Measurements from ENCODE around the gene CARD9. TPM values are rescaled to one million over a fixed set of nuclear protein-coding genes. Genes with fewer than 3 reads are reported as not detected.
A peak's percentile ranks its signal among the peaks of the same experiment; 100 is the strongest.

CARD9 gene
- total RNA-seq, 1 donor from 2014 or later, result 17.6 TPM

DNA sequence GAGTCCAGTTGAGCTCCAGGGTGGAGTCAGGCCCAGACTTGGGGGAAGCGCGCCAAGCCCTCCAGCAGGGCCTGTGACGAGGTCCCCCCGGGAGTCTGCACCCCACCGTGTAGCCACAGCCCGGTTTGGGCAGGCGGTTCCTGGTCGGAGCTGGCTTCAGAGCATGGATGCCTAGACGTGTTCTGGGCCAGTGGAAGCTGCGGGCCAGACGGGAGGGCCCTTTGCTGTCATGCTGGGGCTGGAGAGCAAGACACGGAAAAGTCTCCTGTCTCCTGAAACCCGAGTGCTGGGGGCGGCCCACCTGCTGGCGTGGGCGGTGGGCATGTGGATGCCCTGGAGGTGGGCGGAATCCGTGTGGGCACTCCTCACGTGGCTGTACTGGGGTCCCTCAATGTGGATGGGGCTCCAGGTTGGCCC is 44.2 kb downstream of the CARD9 start:
- intact Hi-C loops (cut with micrococcal nuclease), result loop anchor here (10.0 kb wide), 1 partner anchor 76 kb away; the partner anchor contains the start of gene SNAPC4
- Mint-ChIP-seq H3K27me3 (ENCODE audit: low read depth) (no peaks in the 10 kb centered on the region), H3K4me3 (ENCODE audit: low read depth) (no peak overlapping the region)

DNA sequence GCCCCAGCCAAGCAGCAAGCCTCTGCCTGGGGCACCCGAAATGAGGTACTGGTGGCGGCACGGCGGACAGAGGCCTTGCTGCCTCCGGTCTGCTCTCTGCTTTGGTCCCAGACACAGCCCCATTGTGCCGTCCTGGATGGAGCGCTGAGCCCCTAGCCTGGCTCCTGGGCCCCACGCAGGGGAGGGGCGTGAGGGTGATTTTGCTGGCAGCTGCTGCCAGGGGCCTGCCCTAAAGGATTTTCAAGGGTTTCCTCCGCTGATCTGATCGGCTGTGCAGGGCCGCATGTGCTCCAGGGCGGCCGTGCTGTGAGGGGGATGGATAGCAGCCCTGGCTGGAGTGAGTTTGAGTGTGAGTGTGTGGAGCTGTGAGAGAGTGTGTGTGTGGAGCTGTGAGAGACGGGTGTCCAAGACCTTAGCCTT is 44.8 kb downstream of the CARD9 start:
- no peaks in the 10 kb centered on the region for H3K27me3 Mint-ChIP-seq (ENCODE audit: low read depth)
- no peaks in the 10 kb centered on the region for H3K36me3 Mint-ChIP-seq (ENCODE audit: low read depth)
- peak overlapping the region; percentile 48 for H3K4me3 Mint-ChIP-seq (ENCODE audit: low read depth)
- DNase-seq (ENCODE audit: low spot score), result no peak
- H3K4me1 Mint-ChIP-seq (ENCODE audit: low read depth), result peaks cover 5% of the 10 kb centered on the region
- H3K27ac Mint-ChIP-seq, result no peak overlapping the region
- intact Hi-C loops (cut with micrococcal nuclease), result loop anchor here (10.0 kb wide), 1 partner anchor 76 kb away; the partner anchor contains the start of gene SNAPC4
- no peaks in the 10 kb centered on the region for H3K9me3 Mint-ChIP-seq

More for the DNA sequence above, 44.2 kb downstream of the CARD9 start:
- no peak overlapping the region for H3K27ac Mint-ChIP-seq
- no peak for DNase-seq (ENCODE audit: low spot score)
- H3K36me3 Mint-ChIP-seq (ENCODE audit: low read depth), result no peaks in the 10 kb centered on the region
- H3K4me1 Mint-ChIP-seq (ENCODE audit: low read depth), result peaks cover 5% of the 10 kb centered on the region
- no peaks in the 10 kb centered on the region for H3K9me3 Mint-ChIP-seq

DNA sequence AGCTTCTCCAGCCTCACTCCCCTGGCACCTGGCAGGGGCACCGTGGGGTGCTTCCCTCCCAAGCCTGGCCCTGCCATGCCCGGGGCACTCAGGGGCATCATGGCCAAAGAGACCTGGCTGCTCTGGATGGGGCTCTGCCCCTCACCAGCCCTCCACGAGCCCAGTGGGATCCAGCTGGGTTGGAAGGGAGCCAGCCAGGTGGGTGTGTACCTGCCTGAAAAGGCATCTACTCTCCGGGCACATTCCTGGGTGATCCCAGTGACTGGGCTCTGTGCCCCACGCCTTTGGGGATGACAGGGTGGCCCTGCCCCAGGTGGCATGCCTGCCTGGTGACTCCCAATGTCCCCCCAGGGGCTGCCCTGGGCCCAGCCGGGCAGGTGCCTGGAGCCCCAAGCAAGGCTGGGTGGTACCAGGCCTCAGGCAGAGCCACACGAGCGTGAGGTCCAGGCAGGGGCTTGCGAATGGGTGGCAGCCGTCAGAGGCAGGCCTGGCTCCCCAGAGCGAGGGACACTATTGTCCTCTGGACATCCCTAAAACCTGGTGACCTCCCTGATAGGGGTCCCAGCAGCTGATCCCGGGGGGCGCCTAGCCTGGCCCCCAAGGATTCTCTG is 45.4 kb downstream of the CARD9 start:
- Mint-ChIP-seq H3K27me3 (ENCODE audit: low read depth) (no peaks in the 10 kb centered on the region), H3K36me3 (ENCODE audit: low read depth) (no peaks in the 10 kb centered on the region), H3K4me1 (ENCODE audit: low read depth) (peaks cover 5% of the 10 kb centered on the region), H3K4me3 (ENCODE audit: low read depth) (peak overlapping the region; percentile 48), H3K27ac (no peak overlapping the region), H3K9me3 (no peaks in the 10 kb centered on the region)
- no peak for DNase-seq (ENCODE audit: low spot score)
- intact Hi-C loops (cut with micrococcal nuclease), result loop anchor here (10.0 kb wide), 1 partner anchor 77 kb away; the partner anchor contains the start of gene SNAPC4

DNA sequence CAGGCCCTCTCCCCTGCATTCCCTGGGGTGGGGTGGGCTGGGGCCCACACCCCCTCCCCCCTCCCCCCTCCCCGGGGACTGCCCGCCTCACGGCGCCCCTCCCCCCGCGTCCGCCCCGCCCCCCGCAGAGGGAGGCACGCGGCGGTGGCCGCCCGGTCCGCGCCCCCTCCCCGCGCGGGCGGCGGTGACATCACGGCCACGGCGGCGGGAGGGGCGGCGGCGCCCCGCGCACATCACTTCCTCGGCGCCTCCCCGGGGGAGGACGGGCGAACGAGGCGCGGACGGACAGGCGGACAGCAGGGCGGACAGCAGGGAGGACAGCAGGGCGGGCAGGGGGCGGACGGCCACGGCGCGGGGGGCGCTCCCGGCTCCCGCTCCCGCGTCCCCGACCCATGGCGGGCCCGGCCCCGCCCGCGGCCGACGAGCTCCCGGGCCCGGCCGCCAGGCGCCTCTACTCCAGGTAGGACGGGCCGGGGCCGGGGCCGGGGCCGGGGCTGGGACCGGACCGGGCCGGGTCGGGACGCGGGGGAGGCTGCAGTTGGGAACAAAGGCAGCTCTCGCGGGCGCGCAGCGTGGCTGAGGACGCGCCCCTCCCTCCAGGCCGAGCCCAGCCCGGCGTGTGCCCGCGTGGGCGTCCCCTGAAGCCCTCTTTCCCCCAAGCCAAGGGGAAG is 46.0 kb downstream of the CARD9 start, which contains the start of gene GPSM1:
Gene GPSM1, plus strand, starts transcription at position 236 of the 671 bp plus-strand sequence. Its CDS starts 157 bp downstream, at position 393.
- H3K27ac Mint-ChIP-seq, result peak within 1 kb of the TSS; percentile 55

DNA sequence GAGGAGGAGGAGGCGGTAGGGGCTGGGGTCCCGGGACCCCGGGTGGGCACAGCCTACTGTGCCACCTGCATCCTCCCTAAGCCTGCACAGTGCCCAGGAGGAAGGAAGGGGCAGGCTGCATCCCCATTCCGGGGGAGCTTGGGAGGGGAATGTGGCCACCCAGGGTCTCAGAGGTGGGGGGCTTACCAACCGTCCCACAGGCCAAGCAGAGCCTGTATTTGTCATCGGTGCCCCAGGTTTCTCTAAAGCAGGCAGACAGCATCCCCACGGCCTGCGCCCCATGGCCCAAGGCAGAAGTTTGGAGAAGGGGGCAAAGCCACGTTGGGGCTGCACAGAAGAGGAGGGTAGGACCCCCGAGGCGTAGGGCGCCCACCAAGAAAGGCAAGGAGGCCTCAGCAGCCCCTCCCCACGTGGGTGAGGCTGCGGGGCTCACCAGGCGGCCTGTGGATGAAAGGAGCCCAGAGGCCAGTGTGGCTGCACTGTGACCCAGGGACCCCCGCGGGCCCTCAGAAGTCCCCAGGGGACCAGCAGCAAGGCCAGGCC is 46.6 kb downstream of the CARD9 start:
- H3K4me1 Mint-ChIP-seq (ENCODE audit: low read depth), result peaks cover 5% of the 10 kb centered on the region
- peak overlapping the region; percentile 55 for H3K27ac Mint-ChIP-seq
- H3K36me3 Mint-ChIP-seq (ENCODE audit: low read depth), result no peaks in the 10 kb centered on the region
- peak overlapping the region; percentile 69 for H3K4me3 Mint-ChIP-seq (ENCODE audit: low read depth)
- no peaks in the 10 kb centered on the region for H3K27me3 Mint-ChIP-seq (ENCODE audit: low read depth)
- intact Hi-C loops (cut with micrococcal nuclease), result loop anchor here (10.0 kb wide), 1 partner anchor 78 kb away; the partner anchor contains the start of gene SNAPC4
- no peak for DNase-seq (ENCODE audit: low spot score)
- H3K9me3 Mint-ChIP-seq, result no peaks in the 10 kb centered on the region

More for the DNA sequence above, 46.0 kb downstream of the CARD9 start, which contains the start of gene GPSM1:
- peaks cover 5% of the 10 kb centered on the region for H3K4me1 Mint-ChIP-seq (ENCODE audit: low read depth)
- H3K4me3 Mint-ChIP-seq (ENCODE audit: low read depth), result peak within 1 kb of the TSS; percentile 69
- no peaks in the 10 kb centered on the region for H3K27me3 Mint-ChIP-seq (ENCODE audit: low read depth)
- intact Hi-C loops (cut with micrococcal nuclease), result loop anchor here (10.0 kb wide), 1 partner anchor 77 kb away; the partner anchor contains the start of gene SNAPC4
- H3K36me3 Mint-ChIP-seq (ENCODE audit: low read depth), result no peaks in the 10 kb centered on the region
- DNase-seq (ENCODE audit: low spot score), result peak; percentile 47
- H3K9me3 Mint-ChIP-seq, result no peaks in the 10 kb centered on the region

DNA sequence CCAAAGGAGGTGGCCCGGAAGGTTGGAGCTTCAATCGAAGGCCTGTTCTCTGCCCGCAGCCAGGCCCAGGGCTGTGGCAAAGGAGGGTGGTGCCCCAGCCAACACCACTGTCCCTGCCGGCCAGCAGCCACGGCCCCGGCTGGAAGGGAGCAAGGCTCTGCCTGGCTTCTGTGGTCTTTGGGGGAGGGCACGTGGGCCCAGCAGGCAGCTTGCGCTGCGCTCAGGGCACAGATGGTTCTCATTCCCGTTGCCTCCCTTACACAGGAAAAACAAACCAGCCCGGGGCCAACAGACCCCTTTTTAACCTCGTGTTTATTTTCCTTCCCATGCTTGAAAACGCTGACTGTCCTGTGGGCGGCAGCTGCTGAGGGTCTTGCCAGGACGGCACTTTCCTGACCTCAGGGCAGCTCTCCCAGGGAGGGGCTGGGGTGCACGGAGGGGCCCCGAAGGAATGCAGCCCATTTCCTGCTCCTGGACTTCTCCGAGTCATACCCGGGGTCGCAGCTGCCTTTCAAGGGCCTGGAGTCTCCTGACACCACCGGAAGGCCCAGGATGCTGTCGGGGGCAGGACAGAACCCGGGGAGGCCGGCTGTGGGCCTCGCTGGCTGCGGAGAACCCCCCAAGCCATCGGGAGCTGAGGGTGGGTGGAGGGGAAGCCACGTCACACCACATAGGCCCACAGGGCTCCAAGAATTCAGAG is 47.3 kb downstream of the CARD9 start:
- Mint-ChIP-seq H3K9me3 (no peaks in the 10 kb centered on the region), H3K4me3 (ENCODE audit: low read depth) (peak overlapping the region; percentile 69), H3K4me1 (ENCODE audit: low read depth) (peaks cover 5% of the 10 kb centered on the region), H3K27ac (no peak overlapping the region), H3K36me3 (ENCODE audit: low read depth) (no peaks in the 10 kb centered on the region), H3K27me3 (ENCODE audit: low read depth) (no peaks in the 10 kb centered on the region)
- no peak for DNase-seq (ENCODE audit: low spot score)
- intact Hi-C loops (cut with micrococcal nuclease), result loop anchor here (10.0 kb wide), 1 partner anchor 79 kb away; the partner anchor contains the start of gene SNAPC4

DNA sequence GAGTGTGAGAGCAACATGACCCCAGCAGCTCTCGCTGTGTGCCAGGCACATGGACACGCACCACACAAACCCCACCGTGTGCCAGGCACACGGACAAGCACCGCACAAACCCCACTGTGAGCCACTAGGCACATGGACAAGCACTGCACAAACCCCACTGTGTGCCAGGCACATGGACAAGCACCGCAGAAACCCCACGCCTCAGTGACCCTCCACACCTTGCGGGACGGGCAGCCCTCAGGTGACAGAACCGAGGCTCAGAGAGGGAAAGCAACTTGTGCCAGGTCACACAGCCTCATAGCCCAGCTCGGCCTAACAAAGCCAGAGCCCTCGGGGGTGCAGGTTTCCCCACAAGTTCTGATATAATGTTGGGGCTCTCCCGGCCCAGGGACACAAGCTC is 48.1 kb downstream of the CARD9 start:
- intact Hi-C loops (cut with micrococcal nuclease), result loop anchor here (10.0 kb wide), 1 partner anchor 79 kb away; the partner anchor contains the start of gene SNAPC4
- no peaks in the 10 kb centered on the region for H3K27me3 Mint-ChIP-seq (ENCODE audit: low read depth)
- peaks cover 5% of the 10 kb centered on the region for H3K4me1 Mint-ChIP-seq (ENCODE audit: low read depth)

DNA sequence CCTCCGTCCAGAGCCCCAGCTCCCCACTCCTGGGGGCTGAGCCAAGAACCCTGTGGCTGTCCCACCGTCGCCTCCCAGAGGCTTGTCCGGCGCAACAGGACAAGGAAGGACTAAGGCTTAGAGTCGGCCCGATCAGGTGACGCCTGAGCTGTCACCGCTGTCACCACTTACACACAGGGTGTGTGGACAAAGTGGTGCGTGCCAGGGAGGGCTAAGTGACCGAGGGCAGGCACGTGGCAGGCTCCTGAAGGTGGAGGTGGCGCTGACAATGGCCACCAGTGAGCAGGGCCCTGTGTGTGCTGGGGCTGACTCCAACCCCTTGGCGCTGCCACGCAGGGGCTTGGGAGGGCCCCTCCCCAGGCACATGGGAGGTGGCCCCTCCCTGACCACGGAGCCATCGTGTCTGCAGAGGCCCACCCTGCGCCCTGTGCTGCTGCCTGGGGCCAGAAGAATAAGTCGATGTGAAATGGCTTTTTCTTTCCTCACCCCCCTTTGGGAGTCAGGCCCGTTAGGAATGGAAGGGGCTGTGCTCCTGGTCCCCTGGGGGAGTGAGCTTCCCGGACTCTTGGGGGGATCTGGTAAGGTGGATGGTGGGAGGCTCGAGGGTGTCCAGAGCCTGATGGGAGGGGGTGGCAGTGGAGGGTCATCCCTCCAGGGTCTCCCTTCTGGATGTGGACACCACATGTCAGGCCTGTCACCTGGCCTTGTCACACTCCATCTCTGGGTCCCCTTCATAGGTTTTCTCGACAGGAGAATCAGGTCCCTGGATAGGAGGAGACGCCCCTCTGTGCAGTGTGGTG is 48.8 kb downstream of the CARD9 start:
- Mint-ChIP-seq H3K9me3 (no peaks in the 10 kb centered on the region), H3K4me1 (ENCODE audit: low read depth) (peaks cover 5% of the 10 kb centered on the region), H3K36me3 (ENCODE audit: low read depth) (no peaks in the 10 kb centered on the region), H3K4me3 (ENCODE audit: low read depth) (no peak overlapping the region), H3K27me3 (ENCODE audit: low read depth) (no peaks in the 10 kb centered on the region), H3K27ac (no peak overlapping the region)
- intact Hi-C loops (cut with micrococcal nuclease), result loop anchor here (10.0 kb wide), 1 partner anchor 80 kb away; the partner anchor contains the start of gene SNAPC4
- no peak for DNase-seq (ENCODE audit: low spot score)

More for the DNA sequence above, 48.1 kb downstream of the CARD9 start:
- H3K9me3 Mint-ChIP-seq, result no peaks in the 10 kb centered on the region
- H3K4me3 Mint-ChIP-seq (ENCODE audit: low read depth), result no peak overlapping the region
- DNase-seq (ENCODE audit: low spot score), result no peak
- no peaks in the 10 kb centered on the region for H3K36me3 Mint-ChIP-seq (ENCODE audit: low read depth)
- H3K27ac Mint-ChIP-seq, result no peak overlapping the region

DNA sequence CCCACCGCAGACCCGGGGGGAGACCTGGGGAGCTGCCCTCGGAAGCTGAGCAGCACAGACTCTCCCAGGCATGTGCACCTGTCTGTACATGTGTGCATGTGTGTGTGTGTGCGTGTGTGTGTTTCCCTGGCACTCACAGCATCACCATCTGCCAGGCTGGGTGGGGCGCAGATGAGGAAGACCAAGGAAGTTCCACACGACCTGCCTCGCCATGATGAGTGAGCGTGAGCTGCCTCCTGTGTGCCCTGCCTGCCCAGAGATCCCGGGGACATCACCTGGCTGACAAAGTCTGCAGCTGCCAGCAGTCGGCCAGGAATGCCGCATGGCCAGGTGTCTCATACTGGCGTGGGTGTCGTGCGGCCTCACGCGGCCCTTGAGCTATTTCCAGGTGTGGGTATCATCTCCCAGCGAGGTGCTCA is 50.1 kb downstream of the CARD9 start:
- no peak overlapping the region for H3K4me3 Mint-ChIP-seq (ENCODE audit: low read depth)
- intact Hi-C loops (cut with micrococcal nuclease), result loop anchor here (10.0 kb wide), 1 partner anchor 81 kb away; the partner anchor contains the start of gene SNAPC4

DNA sequence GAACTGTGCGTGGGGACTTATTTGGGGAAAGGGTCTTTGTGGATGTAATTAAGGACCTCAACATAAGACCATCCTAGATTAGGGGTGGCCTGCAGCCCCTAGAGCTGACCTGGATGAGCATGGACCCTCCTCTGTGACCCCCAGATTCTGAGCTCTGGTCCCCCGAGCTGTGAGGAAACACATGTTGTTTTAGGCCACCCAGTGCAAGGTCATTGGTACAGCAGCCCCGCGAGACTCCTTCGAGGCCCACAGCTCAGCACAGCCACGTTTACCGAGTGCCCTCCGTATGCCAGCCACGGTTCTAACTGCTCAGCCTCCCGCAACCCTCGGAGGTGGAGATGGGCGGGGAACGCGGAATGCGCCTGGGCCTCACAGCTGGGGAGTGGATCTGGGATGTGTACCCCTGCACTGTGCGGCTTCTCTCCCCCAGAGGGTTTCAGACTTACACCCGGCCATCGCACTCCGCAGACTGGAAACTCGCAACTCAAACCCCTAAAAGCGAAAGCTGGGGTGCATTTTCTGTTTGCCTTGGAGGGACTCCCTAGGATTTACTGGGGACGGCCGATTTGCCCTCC is 50.6 kb downstream of the CARD9 start:
- Mint-ChIP-seq H3K4me1 (ENCODE audit: low read depth) (no peaks in the 10 kb centered on the region), H3K27ac (no peak overlapping the region), H3K4me3 (ENCODE audit: low read depth) (no peak overlapping the region), H3K27me3 (ENCODE audit: low read depth) (no peaks in the 10 kb centered on the region), H3K36me3 (ENCODE audit: low read depth) (no peaks in the 10 kb centered on the region), H3K9me3 (no peaks in the 10 kb centered on the region)
- no peak for DNase-seq (ENCODE audit: low spot score)
- intact Hi-C loops (cut with micrococcal nuclease), result loop anchor here (10.0 kb wide), 1 partner anchor 82 kb away; the partner anchor contains the start of gene SNAPC4

More for the DNA sequence above, 50.1 kb downstream of the CARD9 start:
- Mint-ChIP-seq H3K36me3 (ENCODE audit: low read depth) (no peaks in the 10 kb centered on the region), H3K4me1 (ENCODE audit: low read depth) (no peaks in the 10 kb centered on the region), H3K27me3 (ENCODE audit: low read depth) (no peaks in the 10 kb centered on the region), H3K9me3 (no peaks in the 10 kb centered on the region), H3K27ac (no peak overlapping the region)
- no peak for DNase-seq (ENCODE audit: low spot score)

DNA sequence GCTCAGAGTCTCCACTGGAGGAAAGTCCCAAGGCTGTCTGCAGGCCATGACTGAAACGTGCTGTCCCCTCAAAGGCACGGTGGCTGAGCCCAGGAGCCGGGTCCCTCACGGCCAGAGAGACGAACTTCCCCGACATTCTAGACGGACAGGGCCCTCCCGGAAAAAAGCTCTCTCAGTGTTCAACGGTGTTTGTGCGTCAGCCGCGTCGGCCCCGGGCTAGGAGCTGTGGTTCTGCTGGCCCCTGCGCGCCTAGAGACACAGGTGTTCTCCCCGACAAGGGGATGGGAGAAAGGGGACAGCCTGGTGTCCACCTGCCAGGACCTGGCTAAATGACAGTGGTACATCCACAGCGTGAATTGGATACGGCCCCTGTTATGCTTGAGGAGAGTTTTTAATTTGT is 51.9 kb downstream of the CARD9 start:
- H3K4me3 Mint-ChIP-seq (ENCODE audit: low read depth), result no peak overlapping the region
- no peaks in the 10 kb centered on the region for H3K27me3 Mint-ChIP-seq (ENCODE audit: low read depth)
- peaks cover 2% of the 10 kb centered on the region for H3K9me3 Mint-ChIP-seq
- H3K4me1 Mint-ChIP-seq (ENCODE audit: low read depth), result no peaks in the 10 kb centered on the region
- no peak for DNase-seq (ENCODE audit: low spot score)
- no peak overlapping the region for H3K27ac Mint-ChIP-seq
- intact Hi-C loops (cut with micrococcal nuclease), result loop anchor here (10.0 kb wide), 1 partner anchor 83 kb away; the partner anchor contains the start of gene SNAPC4
- no peaks in the 10 kb centered on the region for H3K36me3 Mint-ChIP-seq (ENCODE audit: low read depth)
